Vagina (tissue), 2 donors: ENCODE results near the gene PDGFC. TPM values are rescaled to one million over a fixed set of nuclear protein-coding genes. Genes with fewer than 3 reads are reported as not detected.

ENCODE experiments used
- DNase-seq, 2 donors: peaks; one replicate each; pipeline ENCODE4 v3.0.0-alpha.2; 2017; ENCODE audit errors: extremely low spot score in 2 of 2
- H3K27ac ChIP-seq: fragments of 200-600 bp; sonication (generic); one replicate; pipeline ENCODE4 v1.5.1; 2019
- H3K27me3 ChIP-seq: fragments of 200-600 bp; sonication (generic); one replicate; pipeline ENCODE4 v1.5.1; 2019
- H3K36me3 ChIP-seq, 2 donors: fragments of 200-600 bp; sonication (generic); one replicate each; pipeline ENCODE4 v1.5.1; 2017 to 2019
- H3K4me1 ChIP-seq: fragments of 200-600 bp; sonication (generic); one replicate; pipeline ENCODE4 v1.5.1; 2019
- H3K4me3 ChIP-seq, 2 donors: fragments of 200-600 bp; sonication (generic); 1 replicate in 1 of 2; 2 replicates in 1 of 2; pipeline ENCODE4 v1.5.1; 2016 to 2019
- H3K9me3 ChIP-seq: fragments of 200-600 bp; sonication (generic); one replicate; pipeline ENCODE4 v1.5.1; 2019
- CTCF ChIP-seq, 3 experiments: fragments of 450-650 bp in 2 of 3; fragments of 200-600 bp in 1 of 3; sonication (generic) in 1 of 3; IDR thresholded peaks; one replicate each; pipeline ENCODE4 v1.5.1; 2017 to 2019; ENCODE audit warnings: antibody characterized with exemption in 3 of 3, mild to moderate bottlenecking in 2 of 3, moderate library complexity in 2 of 3
- POLR2A ChIP-seq, 2 donors: fragments of 450-650 bp; IDR thresholded peaks; one replicate each; pipeline ENCODE4 v1.6.1; 2017; ENCODE audit warnings: antibody characterized with exemption in 2 of 2, mild to moderate bottlenecking in 2 of 2, moderate library complexity in 2 of 2
- POLR2AphosphoS5 ChIP-seq, 2 donors: sonication (generic); formaldehyde crosslinking; IDR thresholded peaks; one replicate each; pipeline ENCODE4 v1.9.0; 2017; ENCODE audit warnings: antibody characterized with exemption in 2 of 2, mild to moderate bottlenecking in 2 of 2, low read depth in 1 of 2; ENCODE audit not compliant: insufficient read depth in 1 of 2
- intact Hi-C: fragments of 100-400 bp; cut with DNase I; formaldehyde crosslinking; loops from one replicate; pipeline ENCODE4 v1.15.1; 2023
- total RNA-seq: library from RNA; depleted of rRNA; stranded (reverse); fragments of >200 nt; gene quantifications from one replicate; pipeline ENCODE4 v1.2.3, GENCODE V29; 2016

Gene PDGFC
- total RNA-seq, 1 donor from 2014 or later = 19.4 TPM

DNA sequence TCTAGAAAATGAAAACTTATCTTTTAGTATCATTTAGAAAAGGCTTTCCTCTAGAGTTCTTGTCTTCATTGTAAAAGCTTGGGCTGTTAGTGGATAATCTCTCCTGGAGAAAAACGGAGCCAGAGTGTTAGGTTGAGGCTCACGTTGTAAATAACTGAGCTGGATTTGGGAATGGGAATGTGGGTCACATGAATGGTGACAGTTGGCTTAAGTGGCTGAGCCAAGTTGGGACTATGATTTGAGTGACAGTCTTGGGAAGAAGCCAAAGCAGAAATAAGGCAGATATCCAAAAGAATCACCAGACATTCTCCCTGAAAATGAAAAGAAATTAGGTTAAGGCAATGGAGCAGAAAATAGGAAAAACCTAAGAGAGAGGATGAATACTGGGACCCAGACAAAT, 33.6 kb upstream of the PDGFC start:
- Histone ChIP-seq H3K4me1 (peaks cover 23% of the 10 kb centered on the region), H3K27me3 (no peaks in the 10 kb centered on the region), H3K27ac (no peak overlapping the region), H3K9me3 (no peaks in the 10 kb centered on the region), H3K4me3 (no peak overlapping the region), H3K36me3 (no peaks in the 10 kb centered on the region)
- TF ChIP-seq CTCF (IDR thresholded peaks at IDR 0.05) (no peak), POLR2AphosphoS5 (IDR thresholded peaks at IDR 0.05; ENCODE audit: insufficient read depth in 1 of 2, low read depth in 1 of 2) (no peak), POLR2A (IDR thresholded peaks at IDR 0.05) (no peak)
- intact Hi-C loops = no loop called here
- DNase-seq = no peak

- H3K27me3 ChIP-seq = no peaks in the 10 kb centered on the region
- peak overlapping the region; percentile 44 for H3K27ac ChIP-seq
- H3K4me3 ChIP-seq = no peak overlapping the region
- intact Hi-C loops = no loop called here
- TF ChIP-seq POLR2A (IDR thresholded peaks at IDR 0.05) = no peak
- peak in 1 of 2 donors; percentile 86 for TF ChIP-seq POLR2AphosphoS5 (IDR thresholded peaks at IDR 0.05; ENCODE audit: insufficient read depth in 1 of 2, low read depth in 1 of 2)
- TF ChIP-seq CTCF (IDR thresholded peaks at IDR 0.05) = no peak
- H3K4me1 ChIP-seq = peaks cover 23% of the 10 kb centered on the region
- H3K36me3 ChIP-seq = no peaks in the 10 kb centered on the region
- no peak for DNase-seq
- no peaks in the 10 kb centered on the region for H3K9me3 ChIP-seq
Measured at GRCh38 chr4:157004279-157005161, 32.9 kb upstream of the PDGFC start.

DNA sequence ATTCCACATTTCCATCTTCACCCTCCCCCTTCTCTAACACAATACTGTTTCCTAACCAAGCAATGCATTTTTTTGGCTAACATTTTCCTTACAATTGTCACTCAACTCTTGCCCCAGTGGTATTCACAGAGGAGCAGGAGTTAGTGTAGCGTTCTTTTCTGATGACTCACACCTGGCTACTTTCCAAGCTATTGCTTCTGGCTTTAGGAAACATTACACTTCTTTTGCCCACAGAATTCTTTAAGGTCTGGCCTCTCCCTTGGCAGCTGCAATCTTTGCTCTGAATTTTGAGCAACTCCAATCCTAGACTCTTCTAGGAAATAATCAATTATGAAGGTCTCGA, 27.5 kb upstream of the PDGFC start:
- Histone ChIP-seq H3K9me3 (peaks cover 9% of the 10 kb centered on the region), H3K4me3 (no peak overlapping the region), H3K36me3 (no peaks in the 10 kb centered on the region), H3K27me3 (no peaks in the 10 kb centered on the region), H3K4me1 (peaks cover 10% of the 10 kb centered on the region), H3K27ac (no peak overlapping the region)
- TF ChIP-seq CTCF (IDR thresholded peaks at IDR 0.05) (no peak), POLR2AphosphoS5 (IDR thresholded peaks at IDR 0.05; ENCODE audit: insufficient read depth in 1 of 2, low read depth in 1 of 2) (no peak), POLR2A (IDR thresholded peaks at IDR 0.05) (no peak)
- intact Hi-C loops = no loop called here
- no peak for DNase-seq

DNA sequence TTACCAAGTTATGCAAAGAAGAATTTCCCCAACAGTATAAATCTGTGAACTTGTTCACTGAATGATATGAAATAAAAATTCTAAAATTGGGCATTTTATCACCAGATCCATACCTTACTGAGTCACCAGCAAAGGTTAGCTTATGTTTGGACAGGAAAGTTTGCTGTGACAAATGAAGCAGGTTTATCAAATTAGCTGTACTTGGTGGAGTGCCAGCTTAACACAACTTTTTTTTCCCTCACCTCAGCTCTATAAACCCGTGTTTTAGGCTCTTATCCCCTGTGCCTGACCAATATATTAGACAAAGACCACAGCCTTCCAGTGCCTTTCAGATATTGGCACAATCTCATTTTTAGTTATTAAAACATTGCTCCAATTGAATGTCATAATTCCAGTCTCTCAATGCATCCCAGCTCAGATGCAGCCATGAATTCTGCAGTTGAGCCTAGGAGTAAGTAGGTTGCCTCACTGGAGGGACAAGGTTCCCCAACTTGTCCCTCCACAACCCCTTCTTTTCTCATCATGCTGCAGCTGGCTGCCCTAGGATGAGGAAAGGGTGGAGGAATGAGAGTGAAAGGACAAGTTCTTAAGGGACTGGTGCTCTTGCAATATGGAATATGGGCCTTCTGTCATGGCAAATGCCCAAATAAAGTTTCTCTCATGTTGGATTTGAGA, 27.0 kb upstream of the PDGFC start:
- Histone ChIP-seq H3K4me3 (no peak overlapping the region), H3K9me3 (peaks cover 9% of the 10 kb centered on the region), H3K36me3 (no peaks in the 10 kb centered on the region), H3K4me1 (peaks cover 5% of the 10 kb centered on the region), H3K27ac (no peak overlapping the region), H3K27me3 (no peaks in the 10 kb centered on the region)
- TF ChIP-seq CTCF (IDR thresholded peaks at IDR 0.05) (no peak), POLR2AphosphoS5 (IDR thresholded peaks at IDR 0.05; ENCODE audit: insufficient read depth in 1 of 2, low read depth in 1 of 2) (no peak), POLR2A (IDR thresholded peaks at IDR 0.05) (no peak)
- DNase-seq = no peak
- intact Hi-C loops = no loop called here

DNA sequence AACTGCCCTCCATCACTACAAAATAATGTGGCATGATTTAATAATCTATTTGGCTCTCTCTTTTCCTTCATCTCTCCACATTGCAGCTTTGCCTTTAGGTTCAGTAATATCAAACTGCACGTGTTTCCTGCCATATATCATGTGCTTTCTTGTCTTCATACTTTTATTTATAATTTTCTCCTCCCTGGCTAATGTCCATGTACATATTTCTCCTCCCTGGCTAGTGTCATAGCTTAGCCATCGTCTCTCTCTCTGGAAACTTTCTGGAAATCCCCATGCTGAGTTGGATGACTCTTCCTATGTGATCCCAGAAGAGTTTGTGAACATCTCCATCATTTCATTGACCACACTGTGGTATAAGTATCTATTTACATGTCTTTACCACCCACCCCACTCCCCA, 21.3 kb upstream of the PDGFC start:
- TF ChIP-seq POLR2A (IDR thresholded peaks at IDR 0.05) = no peak
- no peak for TF ChIP-seq CTCF (IDR thresholded peaks at IDR 0.05)
- no peak for TF ChIP-seq POLR2AphosphoS5 (IDR thresholded peaks at IDR 0.05; ENCODE audit: insufficient read depth in 1 of 2, low read depth in 1 of 2)
- Histone ChIP-seq H3K9me3 (peaks cover 9% of the 10 kb centered on the region), H3K27ac (no peak overlapping the region), H3K27me3 (no peaks in the 10 kb centered on the region), H3K4me1 (no peaks in the 10 kb centered on the region), H3K36me3 (no peaks in the 10 kb centered on the region), H3K4me3 (no peak overlapping the region)
- intact Hi-C loops = no loop called here
- no peak for DNase-seq
